Endodermal cell (in vitro differentiated cells): ENCODE results near the gene IVNS1ABP. TPM values are rescaled to one million over a fixed set of nuclear protein-coding genes. Genes with fewer than 3 reads are reported as not detected.

Source experiments
- DNase-seq: peaks from one replicate; pipeline ENCODE4 v3.0.0-alpha.2; 2017
- H3K27ac ChIP-seq: 2 replicates; pipeline ENCODE4 v1.5.1; 2013; ENCODE audit warnings: mild to moderate bottlenecking, low read depth, low read length, moderate library complexity
- H3K27me3 ChIP-seq: 2 replicates; pipeline ENCODE4 v1.6.1; 2013; ENCODE audit warnings: mild to moderate bottlenecking, low read length, moderate library complexity; ENCODE audit not compliant: insufficient read depth, control insufficient read depth, poor library complexity, severe bottlenecking
- H3K36me3 ChIP-seq: 2 replicates; pipeline ENCODE4 v1.7.0; 2013; ENCODE audit warnings: mild to moderate bottlenecking, low read length, moderate library complexity; ENCODE audit not compliant: control insufficient read depth, insufficient read depth
- H3K4me1 ChIP-seq: one replicate; pipeline ENCODE4 v1.7.0; 2013; ENCODE audit warnings: low read length; ENCODE audit not compliant: control insufficient read depth, insufficient read depth
- H3K4me3 ChIP-seq: 2 replicates; pipeline ENCODE4 v1.5.1; 2013; ENCODE audit warnings: mild to moderate bottlenecking, low read length, moderate library complexity
- H3K9ac ChIP-seq: 2 replicates; pipeline ENCODE4 v1.6.1; 2013; ENCODE audit warnings: mild to moderate bottlenecking, low read length, moderate library complexity; ENCODE audit not compliant: poor library complexity, severe bottlenecking; ENCODE audit errors: extremely low read depth
- H3K9me3 ChIP-seq: 2 replicates; pipeline ENCODE4 v1.6.1; 2013; ENCODE audit warnings: mild to moderate bottlenecking, low read length, moderate library complexity; ENCODE audit not compliant: control insufficient read depth
- H3K27ac Mint-ChIP-seq: 2 replicates; pipeline ENCODE4 v1.8.0; 2020; ENCODE audit warnings: mixed read lengths
- H3K27me3 Mint-ChIP-seq: 2 replicates; pipeline ENCODE4 v1.8.0; 2021; ENCODE audit warnings: mild to moderate bottlenecking, mixed read lengths; ENCODE audit not compliant: insufficient read depth
- H3K36me3 Mint-ChIP-seq: 2 replicates; pipeline ENCODE4 v1.8.0; 2020; ENCODE audit warnings: low read depth, mixed read lengths
- H3K4me1 Mint-ChIP-seq: 2 replicates; pipeline ENCODE4 v1.8.0; 2020; ENCODE audit warnings: mixed read lengths
- H3K4me3 Mint-ChIP-seq: 2 replicates; pipeline ENCODE4 v1.8.0; 2020; ENCODE audit warnings: mild to moderate bottlenecking, moderate library complexity, mixed read lengths
- H3K9me3 Mint-ChIP-seq: 2 replicates; pipeline ENCODE4 v1.8.0; 2020; ENCODE audit warnings: mild to moderate bottlenecking, mixed read lengths
- WGBS, 2 experiments: methylation state at CpG; one replicate each; pipeline versions ENCODE4 v1.1.5 to v1.1.7; 2013; ENCODE audit warnings: missing lambda C conversion rate in 2 of 2, mixed read lengths in 1 of 2; ENCODE audit not compliant: insufficient coverage in 1 of 2, insufficient read length in 1 of 2; 5-methylcytosine and 5-hydroxymethylcytosine counted together
- total RNA-seq, 2 donors: library from RNA; stranded (reverse); fragmentation: NEBNext Ultra II Directional in 1 of 2; extraction: Animal tissue kit (Norgen Biotek cat#: 25700) in 1 of 2; gene quantifications; 2 replicates in 1 of 2; 3 replicates in 1 of 2; pipeline ENCODE4 v1.2.1, GENCODE V29; 2021
- TF ChIP-seq, protein P1 (sequence below): fragments of 200-600 bp; sonication (generic); conservative IDR thresholded peaks from 2 replicates; pipeline ENCODE4 v1.5.0; 2021; ENCODE audit warnings: antibody characterized with exemption, mild to moderate bottlenecking

Gene IVNS1ABP
- total RNA-seq, 2 donors from 2014 or later, result 122 to 163 TPM

DNA sequence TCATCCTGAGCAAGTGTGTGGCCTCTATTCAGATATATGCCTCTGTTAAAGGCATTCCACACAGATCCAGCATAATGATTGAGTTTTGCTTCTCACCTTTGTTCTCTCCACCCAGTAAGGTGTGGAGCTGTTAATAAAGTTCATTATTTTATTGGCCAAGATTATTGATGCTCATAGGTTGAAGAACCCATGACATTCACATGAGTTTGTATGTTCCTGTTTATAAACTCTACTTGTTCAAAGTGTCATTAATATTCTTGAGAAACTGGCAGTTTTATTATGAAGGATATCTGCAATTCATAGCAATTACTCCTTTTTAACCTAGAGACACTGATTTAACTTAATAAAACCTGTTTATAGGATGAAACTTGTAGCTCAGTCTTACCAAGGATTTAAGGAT lies 22.0 kb downstream of the IVNS1ABP start:
- Mint-ChIP-seq H3K27me3 (no peaks in the 10 kb centered on the region), H3K4me1 (no peaks in the 10 kb centered on the region), H3K27ac (no peak overlapping the region), H3K9me3 (no peaks in the 10 kb centered on the region), H3K4me3 (no peak overlapping the region), H3K36me3 (peaks cover 54% of the 10 kb centered on the region)
- TF ChIP-seq, protein P1, sequence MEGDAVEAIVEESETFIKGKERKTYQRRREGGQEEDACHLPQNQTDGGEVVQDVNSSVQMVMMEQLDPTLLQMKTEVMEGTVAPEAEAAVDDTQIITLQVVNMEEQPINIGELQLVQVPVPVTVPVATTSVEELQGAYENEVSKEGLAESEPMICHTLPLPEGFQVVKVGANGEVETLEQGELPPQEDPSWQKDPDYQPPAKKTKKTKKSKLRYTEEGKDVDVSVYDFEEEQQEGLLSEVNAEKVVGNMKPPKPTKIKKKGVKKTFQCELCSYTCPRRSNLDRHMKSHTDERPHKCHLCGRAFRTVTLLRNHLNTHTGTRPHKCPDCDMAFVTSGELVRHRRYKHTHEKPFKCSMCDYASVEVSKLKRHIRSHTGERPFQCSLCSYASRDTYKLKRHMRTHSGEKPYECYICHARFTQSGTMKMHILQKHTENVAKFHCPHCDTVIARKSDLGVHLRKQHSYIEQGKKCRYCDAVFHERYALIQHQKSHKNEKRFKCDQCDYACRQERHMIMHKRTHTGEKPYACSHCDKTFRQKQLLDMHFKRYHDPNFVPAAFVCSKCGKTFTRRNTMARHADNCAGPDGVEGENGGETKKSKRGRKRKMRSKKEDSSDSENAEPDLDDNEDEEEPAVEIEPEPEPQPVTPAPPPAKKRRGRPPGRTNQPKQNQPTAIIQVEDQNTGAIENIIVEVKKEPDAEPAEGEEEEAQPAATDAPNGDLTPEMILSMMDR, result no peak
- no peak overlapping the region for H3K9ac ChIP-seq
- no peaks in the 10 kb centered on the region for H3K4me1 ChIP-seq
- peaks cover 68% of the 10 kb centered on the region for H3K36me3 ChIP-seq
- DNase-seq, result no peak
- no peak overlapping the region for H3K4me3 ChIP-seq
- no peak overlapping the region for H3K27ac ChIP-seq
- no peaks in the 10 kb centered on the region for H3K27me3 ChIP-seq
- H3K9me3 ChIP-seq, result no peaks in the 10 kb centered on the region

DNA sequence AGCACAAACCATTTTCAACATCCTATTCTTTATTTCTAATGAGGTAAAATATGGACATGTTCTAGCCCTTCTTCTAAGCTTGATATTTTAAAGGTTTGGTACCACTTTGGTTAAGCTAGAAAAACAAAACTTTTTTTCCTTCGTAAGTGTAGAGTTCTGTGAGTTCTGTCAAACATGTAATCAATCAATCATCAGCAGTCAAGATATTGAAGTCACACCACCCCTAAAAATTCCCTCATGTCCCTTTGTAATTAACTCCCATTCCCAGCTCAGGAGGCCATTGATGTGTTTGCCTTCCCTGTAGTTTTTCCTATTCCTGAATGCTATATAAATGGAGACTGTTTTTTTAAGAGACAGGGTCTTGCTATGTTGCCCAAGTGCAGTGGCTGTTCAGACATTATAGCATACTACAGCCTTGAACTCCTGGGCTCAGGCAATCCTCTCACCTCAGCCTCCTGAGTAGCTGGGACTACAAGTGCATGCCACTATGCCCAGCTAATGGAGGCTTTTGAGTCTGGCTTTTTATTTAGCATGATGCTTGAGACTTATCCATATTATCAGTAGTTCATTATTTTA lies 23.0 kb downstream of the IVNS1ABP start:
- WGBS, 2 experiments, result 100% methylated on average over 1 of the region's 1 CpG
- Mint-ChIP-seq H3K4me1 (no peaks in the 10 kb centered on the region), H3K4me3 (no peak overlapping the region), H3K9me3 (no peaks in the 10 kb centered on the region), H3K36me3 (peaks cover 55% of the 10 kb centered on the region), H3K27me3 (no peaks in the 10 kb centered on the region), H3K27ac (no peak overlapping the region)
- no peak for DNase-seq
- H3K36me3 ChIP-seq, result peaks cover 57% of the 10 kb centered on the region
- H3K9me3 ChIP-seq, result no peaks in the 10 kb centered on the region
- no peak overlapping the region for H3K9ac ChIP-seq
- no peak overlapping the region for H3K4me3 ChIP-seq
- no peak overlapping the region for H3K27ac ChIP-seq
- no peaks in the 10 kb centered on the region for H3K4me1 ChIP-seq
- TF ChIP-seq, protein P1, result no peak
- no peaks in the 10 kb centered on the region for H3K27me3 ChIP-seq

DNA sequence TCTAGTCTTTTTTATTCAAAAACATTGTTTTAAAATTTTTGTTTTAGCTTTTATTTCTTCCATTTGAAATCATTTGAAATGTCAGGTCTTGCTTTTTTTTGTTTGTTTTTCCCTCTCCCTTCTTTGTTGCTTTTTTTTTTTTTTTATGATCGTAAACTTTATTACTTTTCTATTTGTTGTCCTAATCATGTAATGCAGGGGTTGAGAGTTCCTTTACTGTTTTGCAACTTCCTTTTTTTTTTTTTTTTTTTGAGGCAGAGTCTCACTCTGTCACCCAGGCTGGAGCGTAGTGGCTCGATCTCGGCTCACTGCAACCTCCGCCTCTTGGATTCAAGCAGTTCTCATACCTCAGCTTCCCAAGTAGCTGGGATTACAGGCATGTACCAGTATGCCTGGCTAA lies 24.8 kb downstream of the IVNS1ABP start:
- H3K4me3 ChIP-seq, result no peak overlapping the region
- no peaks in the 10 kb centered on the region for H3K27me3 ChIP-seq
- 81 to 97% methylated on average over 4 of the region's 5 CpGs for WGBS, 2 experiments
- DNase-seq, result no peak
- H3K9me3 ChIP-seq, result no peaks in the 10 kb centered on the region
- no peaks in the 10 kb centered on the region for H3K4me1 Mint-ChIP-seq
- peaks cover 43% of the 10 kb centered on the region for H3K36me3 ChIP-seq
- no peak overlapping the region for H3K9ac ChIP-seq
- TF ChIP-seq, protein P1, result no peak
- no peak overlapping the region for H3K27ac ChIP-seq
- H3K4me3 Mint-ChIP-seq, result no peak overlapping the region
- no peaks in the 10 kb centered on the region for H3K27me3 Mint-ChIP-seq
- no peaks in the 10 kb centered on the region for H3K4me1 ChIP-seq
- H3K36me3 Mint-ChIP-seq, result peaks cover 38% of the 10 kb centered on the region
- no peaks in the 10 kb centered on the region for H3K9me3 Mint-ChIP-seq
- no peak overlapping the region for H3K27ac Mint-ChIP-seq
